H9 (cell line): ENCODE data around the gene JMJD1C. TPM values are rescaled to one million over a fixed set of nuclear protein-coding genes. Genes with fewer than 3 reads are reported as not detected.
A peak's percentile ranks its signal among the peaks of the same experiment; 100 is the strongest.

ENCODE experiments used
- DNase-seq: peaks from one replicate; pipeline ENCODE4 v3.0.0-alpha.2; 2017
- H2AFZ ChIP-seq: one replicate; pipeline ENCODE4 v1.6.1; 2013; ENCODE audit warnings: mild to moderate bottlenecking, low read length, control low read depth, moderate library complexity
- H2AK5ac ChIP-seq: 2 replicates; pipeline ENCODE4 v1.6.1; 2013; ENCODE audit warnings: low read length, control low read depth, mixed read lengths; ENCODE audit not compliant: insufficient read length
- H2BK120ac ChIP-seq: one replicate; pipeline ENCODE4 v1.6.1; 2013; ENCODE audit warnings: low read depth, mild to moderate bottlenecking, low read length, control low read depth, inconsistent platforms; ENCODE audit not compliant: poor library complexity, severe bottlenecking
- H2BK12ac ChIP-seq: 2 replicates; pipeline ENCODE4 v1.6.1; 2013; ENCODE audit warnings: low read length, control low read depth, mixed read lengths, low read depth; ENCODE audit not compliant: insufficient read length
- H2BK15ac ChIP-seq: 2 replicates; pipeline ENCODE4 v1.6.1; 2013; ENCODE audit warnings: low read depth, low read length, control low read depth
- H2BK20ac ChIP-seq: one replicate; pipeline ENCODE4 v1.6.1; 2013; ENCODE audit warnings: low read depth, mild to moderate bottlenecking, low read length, control low read depth, inconsistent platforms; ENCODE audit not compliant: poor library complexity, severe bottlenecking
- H2BK5ac ChIP-seq: 2 replicates; pipeline ENCODE4 v1.6.1; 2013; ENCODE audit warnings: low read length, control low read depth, mixed read lengths; ENCODE audit not compliant: insufficient read length
- H3K14ac ChIP-seq: 2 replicates; pipeline ENCODE4 v1.6.1; 2013; ENCODE audit warnings: low read length, control low read depth; ENCODE audit not compliant: insufficient read depth
- H3K18ac ChIP-seq: 2 replicates; pipeline ENCODE4 v1.6.1; 2013; ENCODE audit warnings: low read depth, mild to moderate bottlenecking, mixed read lengths, low read length, control low read depth; ENCODE audit not compliant: insufficient read length
- H3K23ac ChIP-seq: 2 replicates; pipeline ENCODE4 v1.6.1; 2013; ENCODE audit warnings: low read length, control low read depth, mixed read lengths, low read depth; ENCODE audit not compliant: insufficient read length
- H3K23me2 ChIP-seq: 2 replicates; pipeline ENCODE4 v1.6.1; 2013; ENCODE audit warnings: low read depth, mild to moderate bottlenecking, mixed read lengths, low read length, control low read depth; ENCODE audit not compliant: insufficient read length, poor library complexity, severe bottlenecking
- H3K27ac ChIP-seq: 2 replicates; pipeline ENCODE4 v1.5.1; 2013; ENCODE audit warnings: low read length, control low read depth, mixed read lengths, low read depth; ENCODE audit not compliant: insufficient read length
- H3K27me3 ChIP-seq: 2 replicates; pipeline ENCODE4 v1.6.1; 2013; ENCODE audit warnings: low read length, control low read depth, inconsistent platforms; ENCODE audit not compliant: insufficient read depth
- H3K4ac ChIP-seq: 2 replicates; pipeline ENCODE4 v1.6.1; 2013; ENCODE audit warnings: low read depth, mild to moderate bottlenecking, control low read depth, inconsistent platforms, low read length, moderate library complexity
- H3K4me1 ChIP-seq: 2 replicates; pipeline ENCODE4 v1.6.1; 2013; ENCODE audit warnings: low read length, control low read depth, inconsistent platforms; ENCODE audit not compliant: insufficient read depth
- H3K4me2 ChIP-seq: 2 replicates; pipeline ENCODE4 v1.6.1; 2013; ENCODE audit warnings: low read length, control low read depth, mixed read lengths; ENCODE audit not compliant: insufficient read length, insufficient read depth
- H3K56ac ChIP-seq: 2 replicates; pipeline ENCODE4 v1.6.1; 2013; ENCODE audit warnings: low read depth, mild to moderate bottlenecking, mixed read lengths, low read length, control low read depth; ENCODE audit not compliant: insufficient read length
- H3K79me1 ChIP-seq: 2 replicates; pipeline ENCODE4 v1.6.1; 2013; ENCODE audit warnings: low read depth, mild to moderate bottlenecking, moderate library complexity, low read length, control low read depth, inconsistent platforms; ENCODE audit not compliant: insufficient read depth, poor library complexity, severe bottlenecking
- H3K79me2 ChIP-seq: 2 replicates; pipeline ENCODE4 v1.6.1; 2013; ENCODE audit warnings: low read length, control low read depth, inconsistent platforms; ENCODE audit not compliant: insufficient read depth
- H3K9ac ChIP-seq: 2 replicates; pipeline ENCODE4 v1.6.1; 2013; ENCODE audit warnings: low read length, control low read depth, mixed read lengths; ENCODE audit not compliant: insufficient read length; ENCODE audit errors: extremely low read depth
- H3K9me3 ChIP-seq: one replicate; pipeline ENCODE4 v1.6.1; 2013; ENCODE audit warnings: low read depth, low read length, inconsistent platforms; ENCODE audit not compliant: control insufficient read depth
- H3T11ph ChIP-seq: one replicate; pipeline ENCODE4 v1.6.1; 2013; ENCODE audit warnings: mild to moderate bottlenecking, low read length, control low read depth, inconsistent platforms
- H4K20me1 ChIP-seq: one replicate; pipeline ENCODE4 v1.6.1; 2013; ENCODE audit not compliant: control insufficient read depth, insufficient read length, insufficient read depth
- H4K5ac ChIP-seq: 2 replicates; pipeline ENCODE4 v1.6.1; 2013; ENCODE audit warnings: low read depth, mild to moderate bottlenecking, mixed read lengths, low read length, control low read depth; ENCODE audit not compliant: insufficient read length
- H4K8ac ChIP-seq: replicated peaks from 2 replicates; pipeline ENCODE4 v1.6.1; 2013; ENCODE audit warnings: low read length, control low read depth, mixed read lengths, low read depth; ENCODE audit not compliant: insufficient read length
- H4K91ac ChIP-seq: 2 replicates; pipeline ENCODE4 v1.6.1; 2013; ENCODE audit warnings: low read depth, mild to moderate bottlenecking, moderate library complexity, mixed read lengths, low read length, control low read depth; ENCODE audit not compliant: insufficient read length
- H3K27ac Mint-ChIP-seq, 3 experiments: 2 replicates in 2 of 3; 3 replicates in 1 of 3; pipeline ENCODE4 v1.8.0; 2020 to 2021; ENCODE audit warnings: mixed read lengths in 3 of 3, mild to moderate bottlenecking in 1 of 3, moderate library complexity in 1 of 3
- H3K27me3 Mint-ChIP-seq: 2 replicates; pipeline ENCODE4 v1.8.0; 2021; ENCODE audit warnings: low read depth, mild to moderate bottlenecking, moderate library complexity, mixed read lengths
- H3K36me3 Mint-ChIP-seq, 3 experiments: 2 replicates in 2 of 3; 3 replicates in 1 of 3; pipeline ENCODE4 v1.8.0; 2020 to 2021; ENCODE audit warnings: low read depth in 3 of 3, mixed read lengths in 3 of 3; ENCODE audit not compliant: insufficient read depth in 1 of 3
- H3K4me1 Mint-ChIP-seq, 2 experiments: 2 replicates each; pipeline ENCODE4 v1.8.0; 2020; ENCODE audit warnings: mixed read lengths in 2 of 2
- H3K4me3 Mint-ChIP-seq, 2 experiments: 2 replicates in 1 of 2; 3 replicates in 1 of 2; pipeline ENCODE4 v1.8.0; 2020 to 2021; ENCODE audit warnings: mild to moderate bottlenecking in 2 of 2, mixed read lengths in 2 of 2, moderate library complexity in 1 of 2
- H3K9me3 Mint-ChIP-seq, 2 experiments: 2 replicates in 1 of 2; 3 replicates in 1 of 2; pipeline ENCODE4 v1.8.0; 2020; ENCODE audit warnings: mild to moderate bottlenecking in 2 of 2, mixed read lengths in 2 of 2, moderate library complexity in 1 of 2
- WGBS: extraction: QIAGEN DNeasy Blood & Tissue Kit; methylation state at CpG from one replicate; pipeline ENCODE4 v1.1.7; 2013; ENCODE audit warnings: missing lambda C conversion rate, low lambda C conversion rate, mixed read lengths; ENCODE audit not compliant: insufficient read length; ENCODE audit errors: extremely low coverage; 5-methylcytosine and 5-hydroxymethylcytosine counted together
- total RNA-seq: library from RNA; stranded (reverse); gene quantifications from 2 replicates; pipeline ENCODE4 v1.2.1, GENCODE V29; 2021
- TF ChIP-seq, protein P1 (sequence below): fragments of 200-600 bp; sonication (generic); conservative IDR thresholded peaks from 3 replicates; pipeline ENCODE4 v1.8.0; 2021; ENCODE audit warnings: antibody characterized with exemption, mild to moderate bottlenecking

Gene JMJD1C
- total RNA-seq, 1 experiment from 2014 or later = 200 TPM

DNA sequence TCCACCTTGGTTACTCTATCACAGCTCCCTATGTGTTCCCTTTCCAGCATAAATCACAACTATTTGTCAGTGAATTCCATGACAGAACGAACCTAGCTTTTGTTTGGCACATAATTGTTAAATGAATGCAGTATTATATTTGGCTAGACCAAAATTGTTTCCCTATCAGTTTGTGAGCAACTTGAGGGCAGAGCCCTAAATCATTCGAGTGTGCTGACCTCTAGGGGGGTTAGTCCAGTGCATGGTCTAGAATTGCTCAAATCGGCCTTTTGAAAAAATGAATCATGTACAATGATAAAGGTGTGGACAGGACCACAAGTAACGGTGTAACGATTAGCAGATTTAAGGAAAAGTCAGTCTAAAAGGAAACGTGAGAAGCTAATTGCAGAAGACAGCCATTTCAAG lies 333.1 kb downstream of the JMJD1C start:
- peaks cover 6% of the 10 kb centered on the region for H3K23me2 ChIP-seq
- no CpG with 5 or more reads among the region's 6 CpGs for WGBS
- no peak overlapping the region for H4K5ac ChIP-seq
- no peak for DNase-seq
- H2BK120ac ChIP-seq = no peak overlapping the region
- no peak overlapping the region for H3K9ac ChIP-seq
- H3K9me3 ChIP-seq = no peaks in the 10 kb centered on the region
- no peaks in the 10 kb centered on the region for H4K20me1 ChIP-seq
- H2BK15ac ChIP-seq = no peak overlapping the region
- TF ChIP-seq, protein P1, sequence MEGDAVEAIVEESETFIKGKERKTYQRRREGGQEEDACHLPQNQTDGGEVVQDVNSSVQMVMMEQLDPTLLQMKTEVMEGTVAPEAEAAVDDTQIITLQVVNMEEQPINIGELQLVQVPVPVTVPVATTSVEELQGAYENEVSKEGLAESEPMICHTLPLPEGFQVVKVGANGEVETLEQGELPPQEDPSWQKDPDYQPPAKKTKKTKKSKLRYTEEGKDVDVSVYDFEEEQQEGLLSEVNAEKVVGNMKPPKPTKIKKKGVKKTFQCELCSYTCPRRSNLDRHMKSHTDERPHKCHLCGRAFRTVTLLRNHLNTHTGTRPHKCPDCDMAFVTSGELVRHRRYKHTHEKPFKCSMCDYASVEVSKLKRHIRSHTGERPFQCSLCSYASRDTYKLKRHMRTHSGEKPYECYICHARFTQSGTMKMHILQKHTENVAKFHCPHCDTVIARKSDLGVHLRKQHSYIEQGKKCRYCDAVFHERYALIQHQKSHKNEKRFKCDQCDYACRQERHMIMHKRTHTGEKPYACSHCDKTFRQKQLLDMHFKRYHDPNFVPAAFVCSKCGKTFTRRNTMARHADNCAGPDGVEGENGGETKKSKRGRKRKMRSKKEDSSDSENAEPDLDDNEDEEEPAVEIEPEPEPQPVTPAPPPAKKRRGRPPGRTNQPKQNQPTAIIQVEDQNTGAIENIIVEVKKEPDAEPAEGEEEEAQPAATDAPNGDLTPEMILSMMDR = no peak
- H3T11ph ChIP-seq = no peak overlapping the region
- H3K56ac ChIP-seq = no peak overlapping the region
- H3K4me2 ChIP-seq = no peak overlapping the region
- H3K4me1 Mint-ChIP-seq = peaks cover 20 to 23% of the 10 kb centered on the region in 2 experiments
- peak overlapping the region; percentile 82 to 87 for H3K4me3 Mint-ChIP-seq
- no peak overlapping the region for H3K14ac ChIP-seq
- no peak overlapping the region for H4K91ac ChIP-seq
- H3K4ac ChIP-seq = no peak overlapping the region
- no peak overlapping the region for H3K23ac ChIP-seq
- no peak overlapping the region for H2AFZ ChIP-seq
- H3K27me3 ChIP-seq = no peaks in the 10 kb centered on the region
- H4K8ac ChIP-seq = no peak overlapping the region
- no peak overlapping the region for H3K27ac ChIP-seq
- peaks cover 25% of the 10 kb centered on the region for H3K79me2 ChIP-seq
- H3K27me3 Mint-ChIP-seq = peaks cover 3% of the 10 kb centered on the region; the same call in 1 of the 2 replicates
- no peak overlapping the region for H2BK20ac ChIP-seq
- H3K36me3 Mint-ChIP-seq = peaks cover 0 to 17% (median 8%) of the 10 kb centered on the region in 3 experiments; a peak in 5 of 7 replicates
- no peak overlapping the region for H2AK5ac ChIP-seq
- peaks cover 14 to 16% of the 10 kb centered on the region in 2 experiments; a peak in 4 of 5 replicates for H3K9me3 Mint-ChIP-seq
- H3K27ac Mint-ChIP-seq = peak overlapping the region in 2 of 3 experiments; percentile 10 to 51; a peak in 1 of 7 replicates
- H3K4me1 ChIP-seq = no peaks in the 10 kb centered on the region; the same call in 1 of the 2 replicates
- H2BK5ac ChIP-seq = no peak overlapping the region
- H3K18ac ChIP-seq = no peak overlapping the region
- H2BK12ac ChIP-seq = no peak overlapping the region
- no peaks in the 10 kb centered on the region for H3K79me1 ChIP-seq
